Hepatocyte (in vitro differentiated cells): ENCODE measurements around the gene NAV1. TPM values are rescaled to one million over a fixed set of nuclear protein-coding genes. Genes with fewer than 3 reads are reported as not detected.

Experiments
- DNase-seq: peaks from one replicate; pipeline ENCODE4 v3.0.0-alpha.2; 2016; ENCODE audit warnings: low spot score
- H2AFZ ChIP-seq: fragments of 200-600 bp; sonication (generic); 2 replicates; pipeline ENCODE4 v1.6.0; 2016; ENCODE audit warnings: antibody characterized with exemption, mild to moderate bottlenecking
- H3K27ac ChIP-seq: fragments of 200-600 bp; sonication (generic); 2 replicates; pipeline ENCODE4 v1.5.1; 2016; ENCODE audit warnings: mild to moderate bottlenecking
- H3K27me3 ChIP-seq: fragments of 200-600 bp; sonication (generic); 2 replicates; pipeline ENCODE4 v1.6.1; 2016
- H3K36me3 ChIP-seq: fragments of 200-600 bp; sonication (generic); replicated peaks from 2 replicates; pipeline ENCODE4 v1.5.1; 2016; ENCODE audit warnings: low read depth; ENCODE audit not compliant: insufficient read depth
- H3K4me1 ChIP-seq: fragments of 200-600 bp; sonication (generic); 2 replicates; pipeline ENCODE4 v1.5.1; 2016; ENCODE audit warnings: mild to moderate bottlenecking, moderate library complexity; ENCODE audit not compliant: insufficient read depth
- H3K4me2 ChIP-seq: fragments of 200-600 bp; sonication (generic); 2 replicates; pipeline ENCODE4 v1.6.0; 2016
- H3K4me3 ChIP-seq: fragments of 200-600 bp; sonication (generic); 2 replicates; pipeline ENCODE4 v1.5.1; 2016; ENCODE audit warnings: mild to moderate bottlenecking
- H3K79me2 ChIP-seq: fragments of 200-600 bp; sonication (generic); 2 replicates; pipeline ENCODE4 v1.6.0; 2017; ENCODE audit warnings: mild to moderate bottlenecking
- H3K9me2 ChIP-seq: fragments of 200-600 bp; sonication (generic); replicated peaks from 2 replicates; pipeline ENCODE4 v1.6.0; 2017; ENCODE audit warnings: mild to moderate bottlenecking; ENCODE audit not compliant: insufficient read depth
- H3K9me3 ChIP-seq: fragments of 200-600 bp; sonication (generic); 2 replicates; pipeline ENCODE4 v1.5.1; 2016; ENCODE audit warnings: low read depth, mild to moderate bottlenecking
- H4K20me1 ChIP-seq: fragments of 200-600 bp; sonication (generic); 2 replicates; pipeline ENCODE4 v1.6.0; 2016; ENCODE audit warnings: mild to moderate bottlenecking; ENCODE audit not compliant: insufficient read depth, poor library complexity, severe bottlenecking
- EZH2 ChIP-seq: fragments of 200-600 bp; sonication (generic); IDR thresholded peaks from 2 replicates; pipeline ENCODE4 v1.6.1; 2016; ENCODE audit warnings: antibody characterized with exemption, mild to moderate bottlenecking, borderline replicate concordance
- EZH2phosphoT487 ChIP-seq: fragments of 200-600 bp; sonication (generic); IDR thresholded peaks from one replicate; pipeline ENCODE4 v1.6.1; 2018; ENCODE audit warnings: antibody characterized with exemption, mild to moderate bottlenecking, low read depth, moderate library complexity; ENCODE audit not compliant: unreplicated experiment, severe bottlenecking
- WGBS: methylation state at CpG from one replicate; pipeline ENCODE4 v1.1.6; 2016; ENCODE audit warnings: low lambda C conversion rate; ENCODE audit errors: missing lambda C conversion rate; 5-methylcytosine and 5-hydroxymethylcytosine counted together
- polyA plus RNA-seq: library from polyadenylated mRNA; unstranded; fragments of >200 nt; fragmentation: Nextera tagmentation; extraction: Ambion mirVana; gene quantifications from 2 replicates; pipeline ENCODE4 v1.2.1, GENCODE V29; 2016
- total RNA-seq: library from RNA; depleted of rRNA; stranded (reverse); fragments of >200 nt; gene quantifications from 2 replicates; pipeline ENCODE4 v1.2.3, GENCODE V29; 2014
- TF ChIP-seq, protein P1 (sequence below): fragments of 200-600 bp; sonication (generic); IDR thresholded peaks from 2 replicates; pipeline ENCODE4 v1.5.1; 2016; ENCODE audit warnings: antibody characterized with exemption, mild to moderate bottlenecking; ENCODE audit not compliant: poor library complexity

The NAV1 gene
- total and polyA plus RNA-seq, 2 experiments from 2014 or later, result 15.2 to 18.3 TPM

DNA sequence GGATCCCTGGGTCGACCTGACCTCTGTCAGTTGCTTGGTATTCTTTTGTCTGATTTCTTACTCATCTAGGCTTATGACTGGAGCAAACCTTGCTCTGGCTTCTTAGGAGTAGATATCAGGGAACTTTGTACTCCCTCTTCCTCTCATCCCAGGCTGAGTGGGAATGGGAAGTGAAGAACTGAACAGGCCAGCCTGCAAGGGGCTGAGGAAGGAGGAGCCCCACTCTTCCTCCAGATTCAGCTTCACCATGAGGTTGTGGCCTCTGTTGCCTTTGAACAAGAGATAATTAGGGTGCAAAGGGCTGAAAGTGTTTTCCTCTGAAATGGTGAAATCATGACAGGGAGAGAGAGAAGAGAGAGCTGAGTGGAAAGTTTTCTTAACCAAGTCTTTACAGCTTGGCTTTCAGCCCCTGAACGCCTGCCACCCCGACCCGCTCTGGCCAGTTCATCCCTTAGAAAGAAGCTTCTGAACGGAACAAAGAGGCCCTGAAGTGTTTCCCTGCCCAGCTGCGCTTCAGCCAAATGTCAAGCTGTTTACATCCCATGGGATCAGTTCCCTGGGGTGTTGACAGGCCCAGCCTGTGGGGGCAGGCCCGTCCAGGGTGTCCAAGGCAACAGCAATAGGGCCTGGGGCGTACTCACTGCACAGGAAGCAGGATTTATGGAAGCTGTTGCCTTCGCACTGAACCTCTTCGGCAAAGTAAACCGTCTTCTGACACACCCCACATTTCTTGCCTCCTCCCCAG lies 43.2 kb upstream of the NAV1 start:
- no peaks in the 10 kb centered on the region for H4K20me1 ChIP-seq
- no peak for TF ChIP-seq EZH2
- TF ChIP-seq EZH2phosphoT487, result no peak
- TF ChIP-seq, protein P1, sequence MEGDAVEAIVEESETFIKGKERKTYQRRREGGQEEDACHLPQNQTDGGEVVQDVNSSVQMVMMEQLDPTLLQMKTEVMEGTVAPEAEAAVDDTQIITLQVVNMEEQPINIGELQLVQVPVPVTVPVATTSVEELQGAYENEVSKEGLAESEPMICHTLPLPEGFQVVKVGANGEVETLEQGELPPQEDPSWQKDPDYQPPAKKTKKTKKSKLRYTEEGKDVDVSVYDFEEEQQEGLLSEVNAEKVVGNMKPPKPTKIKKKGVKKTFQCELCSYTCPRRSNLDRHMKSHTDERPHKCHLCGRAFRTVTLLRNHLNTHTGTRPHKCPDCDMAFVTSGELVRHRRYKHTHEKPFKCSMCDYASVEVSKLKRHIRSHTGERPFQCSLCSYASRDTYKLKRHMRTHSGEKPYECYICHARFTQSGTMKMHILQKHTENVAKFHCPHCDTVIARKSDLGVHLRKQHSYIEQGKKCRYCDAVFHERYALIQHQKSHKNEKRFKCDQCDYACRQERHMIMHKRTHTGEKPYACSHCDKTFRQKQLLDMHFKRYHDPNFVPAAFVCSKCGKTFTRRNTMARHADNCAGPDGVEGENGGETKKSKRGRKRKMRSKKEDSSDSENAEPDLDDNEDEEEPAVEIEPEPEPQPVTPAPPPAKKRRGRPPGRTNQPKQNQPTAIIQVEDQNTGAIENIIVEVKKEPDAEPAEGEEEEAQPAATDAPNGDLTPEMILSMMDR, result no peak
- no peak overlapping the region for H3K4me3 ChIP-seq
- no peaks in the 10 kb centered on the region for H3K9me3 ChIP-seq
- peak overlapping the region; percentile 72 for H3K27ac ChIP-seq
- 35% methylated on average over 11 of the region's 11 CpGs for WGBS
- H3K4me2 ChIP-seq, result peak overlapping the region; percentile 20
- H3K9me2 ChIP-seq, result no peaks in the 10 kb centered on the region
- H3K79me2 ChIP-seq, result no peaks in the 10 kb centered on the region
- no peaks in the 10 kb centered on the region for H3K27me3 ChIP-seq
- H3K36me3 ChIP-seq, result no peaks in the 10 kb centered on the region
- peak; percentile 69 for DNase-seq
- peaks cover 37% of the 10 kb centered on the region for H3K4me1 ChIP-seq
- no peak overlapping the region for H2AFZ ChIP-seq

DNA sequence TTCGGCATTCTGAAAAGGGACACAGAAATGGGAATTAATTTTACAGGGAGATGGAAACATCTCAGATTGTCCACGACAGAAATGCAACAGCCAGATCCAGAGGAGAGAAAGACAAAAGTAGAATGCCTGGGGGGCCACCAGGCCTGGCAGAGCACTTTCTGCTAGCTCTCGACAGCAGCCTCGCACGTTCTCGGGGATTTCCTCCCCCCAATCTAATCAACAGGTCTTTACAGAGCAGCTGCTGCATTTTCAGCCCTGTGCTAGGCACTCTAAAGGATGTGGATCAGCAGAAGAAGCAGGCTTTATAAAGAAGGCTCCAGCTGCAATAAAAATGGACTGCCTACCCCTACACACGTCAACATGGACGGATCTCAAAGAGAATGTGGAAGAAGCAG lies 42.6 kb upstream of the NAV1 start:
- Histone ChIP-seq H3K4me3 (no peak overlapping the region), H2AFZ (no peak overlapping the region), H3K36me3 (no peaks in the 10 kb centered on the region), H3K9me3 (no peaks in the 10 kb centered on the region), H4K20me1 (no peaks in the 10 kb centered on the region), H3K27ac (peak overlapping the region; percentile 72), H3K9me2 (no peaks in the 10 kb centered on the region), H3K27me3 (no peaks in the 10 kb centered on the region), H3K79me2 (peaks cover under 1% of the 10 kb centered on the region), H3K4me1 (peaks cover 43% of the 10 kb centered on the region), H3K4me2 (peak overlapping the region; percentile 20)
- TF ChIP-seq EZH2 (no peak), EZH2phosphoT487 (no peak)
- TF ChIP-seq, protein P1, result no peak
- WGBS, result 54% methylated on average over 8 of the region's 8 CpGs
- DNase-seq, result no peak

DNA sequence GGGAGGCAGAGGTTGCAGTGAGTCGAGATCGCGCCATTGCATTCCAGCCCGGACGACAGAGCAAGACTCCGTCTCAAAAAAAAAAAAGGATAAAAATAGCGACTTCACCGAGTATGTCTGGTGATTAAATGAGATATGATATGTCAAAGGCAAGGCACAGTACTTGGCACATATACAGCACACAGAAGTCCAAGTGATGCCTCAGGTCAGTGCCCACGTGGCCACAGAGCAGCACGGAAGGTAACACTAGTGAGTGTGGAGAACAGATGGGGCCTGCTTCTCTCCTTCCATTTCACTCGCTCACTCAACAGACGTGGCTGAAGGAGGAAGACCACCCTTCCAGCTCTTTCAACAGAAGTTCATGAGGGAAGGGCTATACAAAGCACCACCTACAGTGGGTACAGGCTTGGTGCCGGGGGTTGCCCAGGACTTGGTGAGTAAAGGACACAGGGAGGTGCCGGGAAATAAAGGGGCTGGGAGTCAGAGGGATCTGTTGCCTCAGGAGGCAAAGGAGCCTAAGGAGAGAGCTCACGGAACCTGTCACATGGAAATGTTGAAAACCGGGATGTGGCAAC lies 40.9 kb upstream of the NAV1 start:
- Histone ChIP-seq H2AFZ (no peak overlapping the region), H3K4me1 (peaks cover 58% of the 10 kb centered on the region), H3K9me2 (no peaks in the 10 kb centered on the region), H3K27ac (no peak overlapping the region), H3K4me3 (no peak overlapping the region), H3K4me2 (no peak overlapping the region), H3K27me3 (no peaks in the 10 kb centered on the region), H4K20me1 (no peaks in the 10 kb centered on the region), H3K79me2 (peaks cover 3% of the 10 kb centered on the region), H3K36me3 (no peaks in the 10 kb centered on the region), H3K9me3 (no peaks in the 10 kb centered on the region)
- 99% methylated on average over 16 of the region's 16 CpGs for whole genome bisulfite sequencing
- DNase-seq, result no peak
- TF ChIP-seq EZH2phosphoT487, result no peak
- TF ChIP-seq, protein P1, result no peak
- TF ChIP-seq EZH2, result no peak
